Posterior vena cava (tissue), 2 donors: ENCODE measurements around the gene THRB. TPM values are rescaled to one million over a fixed set of nuclear protein-coding genes. Genes with fewer than 3 reads are reported as not detected.

Experiments
- DNase-seq: peaks from one replicate; pipeline ENCODE4 v3.0.0-alpha.2; 2020; ENCODE audit warnings: low spot score
- intact Hi-C, 2 donors: fragments of 100-400 bp; cut with DNase I; formaldehyde crosslinking; loops; one replicate each; pipeline versions ENCODE4 v1.14.1 to v1.14.2; 2022 to 2023
- total RNA-seq, 2 donors: library from RNA; stranded (reverse); fragmentation: NEBNext Ultra II Directional; extraction: Animal tissue kit (Norgen Biotek cat#: 25700); gene quantifications; one replicate each; pipeline ENCODE4 v1.2.1, GENCODE V29; 2021
- donor health status: DM: yes; HTN: yes; CAD: no.
- donor health status: DM: yes; HTN: yes; CAD: no.

Gene THRB
- total RNA-seq, 2 donors from 2014 or later: 25.0 to 32.5 TPM

GRCh38 chr3:24157106-24157505 lies 337.5 kb downstream of the THRB start:
- DNase-seq: no peak
- intact Hi-C loops: no loop called here

DNA sequence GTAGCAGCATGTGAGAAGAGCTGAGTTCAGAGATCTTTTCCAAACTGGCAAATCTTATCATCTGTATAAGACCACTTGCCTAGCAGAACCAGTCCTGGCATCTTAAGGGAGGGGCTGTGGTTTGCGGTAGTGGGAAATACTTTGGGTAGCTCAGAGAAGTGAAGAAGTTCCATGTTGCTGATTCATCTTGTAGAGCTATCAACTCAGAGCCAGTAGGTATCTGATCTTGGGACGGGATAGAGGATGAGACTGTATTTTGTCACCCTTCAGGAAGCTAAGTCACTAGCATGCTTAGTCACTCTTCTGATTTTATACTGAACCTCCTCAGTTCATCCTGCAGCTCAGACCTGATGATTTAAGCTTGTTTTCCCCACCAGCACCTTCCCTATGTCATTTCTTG lies 338.2 kb downstream of the THRB start:
- DNase-seq: no peak
- intact Hi-C loops: no loop called here

DNA sequence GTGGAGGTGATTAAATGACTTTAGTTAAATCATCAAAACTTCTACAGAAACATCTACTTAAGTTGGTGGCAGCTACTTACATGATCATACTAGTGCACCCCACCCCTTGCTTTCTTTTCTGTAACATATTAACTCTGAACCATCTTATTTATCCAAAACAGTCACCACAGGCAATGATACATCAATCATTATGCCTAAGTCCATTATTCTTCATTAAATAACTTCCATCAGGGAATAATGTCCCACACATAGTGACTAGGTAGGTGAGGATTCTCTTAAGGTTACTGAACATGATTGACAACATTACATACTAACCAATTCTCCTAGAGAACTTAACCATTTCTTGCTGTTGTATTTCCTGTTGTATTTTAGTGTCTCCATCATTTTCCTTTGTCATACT lies 339.4 kb downstream of the THRB start:
- DNase-seq: no peak
- intact Hi-C loops: no loop called here

GRCh38 chr3:24154781-24155180 lies 339.9 kb downstream of the THRB start:
- intact Hi-C loops: no loop called here
- DNase-seq: no peak

DNA sequence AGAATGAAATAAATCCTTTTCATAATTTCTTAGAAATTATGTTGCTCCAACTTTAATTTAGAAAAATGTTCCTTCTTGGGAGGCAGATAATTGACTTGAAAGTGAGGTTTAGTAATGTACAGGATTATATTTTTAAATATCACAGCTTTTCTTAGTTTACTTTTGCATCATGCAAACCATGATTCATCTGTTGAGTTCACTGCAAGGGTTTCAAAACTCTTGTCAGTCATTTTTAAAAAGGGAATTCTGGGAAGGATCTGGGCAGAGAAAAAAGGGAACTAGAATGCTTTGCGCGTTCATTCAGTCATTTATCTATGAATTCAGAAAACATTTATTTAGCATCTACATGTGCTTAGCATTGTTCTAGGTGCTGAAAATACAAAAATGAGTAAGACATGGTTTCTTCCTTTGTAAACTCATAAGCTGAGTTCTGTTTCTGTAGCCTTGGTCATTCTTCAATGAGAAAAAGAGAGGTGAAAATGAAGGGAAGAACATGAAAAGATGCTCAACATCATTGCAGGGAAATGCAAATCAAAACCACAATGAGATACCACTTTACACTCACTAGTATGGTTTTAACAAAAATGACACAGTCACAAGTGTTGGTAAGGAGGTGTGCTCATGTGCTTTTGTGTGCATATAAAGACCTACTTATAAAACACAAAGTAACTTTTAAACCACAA lies 340.5 kb downstream of the THRB start:
- intact Hi-C loops: no loop called here
- DNase-seq: no peak

DNA sequence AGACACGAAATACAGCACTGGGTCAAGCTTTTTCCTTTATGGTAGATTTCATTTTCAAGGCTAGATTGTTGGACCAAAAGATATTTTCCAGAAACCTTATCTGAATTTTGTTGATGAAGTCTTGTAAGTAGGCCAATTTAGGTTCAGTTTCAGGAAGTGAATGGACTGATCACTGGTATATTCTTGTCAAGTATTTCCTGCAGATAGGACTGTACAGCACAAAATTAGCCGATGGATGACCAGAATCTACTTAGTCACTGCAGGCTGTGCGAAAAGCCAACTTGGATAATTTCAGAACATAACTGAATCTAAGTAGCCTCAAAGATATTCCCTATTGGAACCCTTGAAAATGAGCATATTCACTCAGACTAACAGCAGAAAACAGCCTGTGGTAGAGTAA lies 343.1 kb downstream of the THRB start:
- DNase-seq: no peak
- intact Hi-C loops: no loop called here

GRCh38 chr3:24149032-24149431 lies 345.6 kb downstream of the THRB start:
- intact Hi-C loops: no loop called here
- DNase-seq: no peak

- intact Hi-C loops: no loop called here
Observed at GRCh38 chr3:24145981-24146822, 348.4 kb downstream of the THRB start.

DNA sequence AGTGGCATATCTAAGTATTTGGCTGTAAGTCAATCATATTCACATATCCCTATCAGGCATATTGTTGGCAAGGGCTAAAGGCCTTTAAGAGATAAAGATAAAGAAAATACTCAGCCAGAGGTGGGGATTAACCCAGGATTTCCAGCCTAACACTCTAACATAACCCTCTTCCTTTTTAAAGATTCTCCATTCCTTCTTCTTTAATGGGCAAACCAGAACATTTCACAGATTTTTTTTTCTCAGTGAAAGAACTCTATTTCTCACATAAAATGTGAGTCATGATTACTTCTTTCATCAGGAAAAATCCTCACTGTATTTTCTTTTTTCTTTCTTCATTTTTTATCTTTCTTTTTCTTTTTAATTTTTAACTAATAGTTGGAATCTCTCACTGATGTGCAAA lies 349.2 kb downstream of the THRB start:
- intact Hi-C loops: no loop called here
- DNase-seq: no peak

More at GRCh38 chr3:24145981-24146822, 348.4 kb downstream of the THRB start:
- DNase-seq: no peak

GRCh38 chr3:24142127-24142526 lies 352.5 kb downstream of the THRB start:
- no peak for DNase-seq
- intact Hi-C loops: no loop called here

GRCh38 chr3:24141548-24141947 lies 353.1 kb downstream of the THRB start:
- intact Hi-C loops: no loop called here
- no peak for DNase-seq

- intact Hi-C loops: no loop called here
- DNase-seq: no peak
Observed at GRCh38 chr3:24139463-24140412, 354.9 kb downstream of the THRB start.

DNA sequence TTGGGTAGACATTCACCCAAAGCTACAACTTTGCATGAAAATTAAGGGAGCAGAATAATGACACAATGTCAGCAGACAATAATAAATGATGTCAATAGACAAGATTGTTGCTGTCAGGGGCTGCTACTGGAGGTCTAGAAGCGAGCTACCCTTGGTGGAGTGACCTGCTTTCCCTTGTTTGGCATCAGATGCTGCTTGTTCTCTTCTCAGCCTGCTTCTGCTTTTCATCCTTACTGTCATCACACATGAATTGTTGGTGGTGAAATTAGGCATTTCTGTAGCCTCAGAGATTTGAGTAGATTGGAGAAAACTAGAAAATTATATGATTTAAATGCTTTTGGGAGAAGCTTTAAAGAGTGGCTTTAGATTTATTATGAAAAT lies 355.8 kb downstream of the THRB start:
- no peak for DNase-seq
- intact Hi-C loops: no loop called here

- intact Hi-C loops: no loop called here
- DNase-seq: no peak
Observed at GRCh38 chr3:24137958-24138875, 356.4 kb downstream of the THRB start.

- DNase-seq: no peak
- intact Hi-C loops: no loop called here
Observed at GRCh38 chr3:24137334-24137733, 357.3 kb downstream of the THRB start.

- intact Hi-C loops: no loop called here
- DNase-seq: no peak
Observed at GRCh38 chr3:24136624-24137310, 357.9 kb downstream of the THRB start.

DNA sequence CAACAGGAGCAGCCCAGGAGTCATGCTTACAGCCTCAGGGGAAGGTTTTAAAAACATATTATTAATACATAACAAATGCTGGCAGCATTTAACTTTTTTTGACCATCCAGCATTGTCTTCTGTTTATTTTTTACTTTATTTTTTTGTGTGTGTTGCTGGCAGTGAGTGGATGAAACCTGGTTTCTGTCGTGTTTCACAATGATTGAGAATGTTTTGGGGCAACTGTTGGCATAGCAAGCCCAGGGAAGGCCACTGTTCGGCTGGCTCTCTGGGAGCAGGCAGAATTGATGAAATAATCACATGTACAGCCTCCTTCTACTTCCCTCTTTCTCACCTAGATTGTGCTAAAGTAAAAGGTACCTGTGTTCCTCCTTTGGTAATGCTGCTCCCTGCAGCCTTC lies 359.4 kb downstream of the THRB start:
- DNase-seq: no peak
- intact Hi-C loops: no loop called here

DNA sequence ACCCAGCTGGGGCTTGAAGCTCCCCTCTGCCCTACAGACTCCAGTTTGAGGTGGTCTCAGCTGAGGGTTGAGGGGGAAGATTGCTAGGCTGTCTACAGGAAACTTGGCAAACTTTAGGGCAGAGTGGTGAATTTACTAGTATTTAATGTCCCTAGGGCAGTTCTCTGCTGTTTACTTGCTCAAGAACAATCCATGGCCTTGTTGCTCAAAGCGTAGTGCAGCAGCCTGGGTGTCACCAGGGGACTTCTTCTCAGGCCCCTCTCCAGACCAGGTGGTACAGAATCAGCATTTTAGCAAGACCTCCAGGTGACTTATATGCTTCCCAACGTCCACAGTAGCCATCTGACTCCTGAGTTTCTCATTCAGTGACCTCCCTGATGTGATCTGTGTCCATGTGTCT lies 360.7 kb downstream of the THRB start:
- intact Hi-C loops: no loop called here
- DNase-seq: no peak
